PC-3 (cell line): ENCODE measurements around the gene ZNF234.

Experiments used
- EZH2 ChIP-seq: fragments of 300-600 bp; sonication (generic); IDR thresholded peaks from one replicate; pipeline ENCODE4 v1.6.1; 2017; ENCODE audit warnings: antibody characterized with exemption, mild to moderate bottlenecking, low read length; ENCODE audit not compliant: unreplicated experiment
- EZH2phosphoT487 ChIP-seq: fragments of 300-600 bp; sonication (generic); IDR thresholded peaks from 2 replicates; pipeline ENCODE4 v1.6.1; 2018; ENCODE audit warnings: mild to moderate bottlenecking, antibody characterized with exemption, low read length, borderline replicate concordance
- TF ChIP-seq, protein P1 (sequence below): fragments of 300-600 bp; sonication (generic); conservative IDR thresholded peaks from 2 replicates; pipeline ENCODE4 v1.5.1; 2017; ENCODE audit warnings: antibody characterized with exemption, low read depth, mild to moderate bottlenecking, low read length

DNA sequence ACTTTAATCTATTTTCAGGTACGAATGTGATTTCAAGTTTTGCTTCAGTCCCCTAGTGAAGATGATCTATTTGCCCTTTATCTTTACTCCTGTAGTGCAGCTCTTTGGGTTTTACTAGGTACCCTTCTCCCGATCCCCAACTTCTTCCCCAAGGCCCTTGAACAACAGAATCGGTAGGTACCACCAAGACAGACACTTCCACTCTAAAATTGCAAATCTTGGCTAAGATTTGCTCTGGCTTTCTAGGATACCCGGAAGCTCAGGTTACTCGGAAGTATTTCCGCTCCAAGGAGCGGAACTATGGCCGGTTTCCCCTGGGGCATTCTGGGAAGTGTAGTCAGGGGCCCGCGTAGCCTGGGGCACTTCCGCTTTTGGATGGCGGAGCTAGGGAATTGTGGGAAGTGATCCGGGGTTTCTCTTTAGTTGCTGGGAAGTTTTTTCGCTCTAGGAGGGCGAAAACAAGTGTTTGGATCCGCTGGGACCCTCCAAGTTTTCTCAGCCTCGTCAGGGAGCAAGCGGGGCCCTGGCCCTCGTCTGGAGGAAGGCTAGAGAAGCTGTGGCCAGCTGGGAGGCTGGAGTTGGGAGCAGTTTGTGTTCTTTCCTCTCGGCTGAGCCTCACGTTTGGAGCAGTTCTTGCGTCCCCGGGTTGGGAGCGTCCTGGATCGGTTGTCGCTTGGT, 65.9 kb downstream of the ZNF234 start:
- TF ChIP-seq, protein P1, sequence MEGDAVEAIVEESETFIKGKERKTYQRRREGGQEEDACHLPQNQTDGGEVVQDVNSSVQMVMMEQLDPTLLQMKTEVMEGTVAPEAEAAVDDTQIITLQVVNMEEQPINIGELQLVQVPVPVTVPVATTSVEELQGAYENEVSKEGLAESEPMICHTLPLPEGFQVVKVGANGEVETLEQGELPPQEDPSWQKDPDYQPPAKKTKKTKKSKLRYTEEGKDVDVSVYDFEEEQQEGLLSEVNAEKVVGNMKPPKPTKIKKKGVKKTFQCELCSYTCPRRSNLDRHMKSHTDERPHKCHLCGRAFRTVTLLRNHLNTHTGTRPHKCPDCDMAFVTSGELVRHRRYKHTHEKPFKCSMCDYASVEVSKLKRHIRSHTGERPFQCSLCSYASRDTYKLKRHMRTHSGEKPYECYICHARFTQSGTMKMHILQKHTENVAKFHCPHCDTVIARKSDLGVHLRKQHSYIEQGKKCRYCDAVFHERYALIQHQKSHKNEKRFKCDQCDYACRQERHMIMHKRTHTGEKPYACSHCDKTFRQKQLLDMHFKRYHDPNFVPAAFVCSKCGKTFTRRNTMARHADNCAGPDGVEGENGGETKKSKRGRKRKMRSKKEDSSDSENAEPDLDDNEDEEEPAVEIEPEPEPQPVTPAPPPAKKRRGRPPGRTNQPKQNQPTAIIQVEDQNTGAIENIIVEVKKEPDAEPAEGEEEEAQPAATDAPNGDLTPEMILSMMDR, result no peak
- TF ChIP-seq EZH2 (no peak), EZH2phosphoT487 (no peak)
